Stimulated activated CD8-positive, alpha-beta memory T cell treated with anti-CD3 and anti-CD28 coated beads, Interleukin-15, amount 100 ng/mL, for 4 hours (primary cell): ENCODE data around the gene TSC22D3.
"Not testable (repeated sequence)": the region's sequence is repeated elsewhere in the genome, so short reads cannot be mapped to it uniquely, and the experiment has no call there.

Source experiments
- DNase-seq, 2 donors: peaks; one replicate each; pipeline ENCODE4 v3.0.0-alpha.2; 2020; ENCODE audit warnings: low read depth in 2 of 2

TSC22D3 gene

GRCh38 chrX:107683124-107683895 lies 92.3 kb downstream of the TSC22D3 start:
- no peak for DNase-seq

GRCh38 chrX:107682256-107682655 lies 93.3 kb downstream of the TSC22D3 start:
- DNase-seq = no peak

- no peak for DNase-seq
These were observed 96.4 kb downstream of the TSC22D3 start for GRCh38 chrX:107678957-107679740.

GRCh38 chrX:107677909-107678308 lies 97.7 kb downstream of the TSC22D3 start:
- no peak for DNase-seq

GRCh38 chrX:107677501-107677901 lies 98.1 kb downstream of the TSC22D3 start:
- DNase-seq = no peak

- DNase-seq = peak in 1 of 2 donors; percentile 22
These were observed 98.8 kb downstream of the TSC22D3 start for GRCh38 chrX:107676559-107677378.

- no peak for DNase-seq
These were observed 99.6 kb downstream of the TSC22D3 start for GRCh38 chrX:107675823-107676555.

- DNase-seq = no peak
These were observed 100.3 kb downstream of the TSC22D3 start for GRCh38 chrX:107675365-107675654.

GRCh38 chrX:107674480-107675364 lies 100.9 kb downstream of the TSC22D3 start:
- DNase-seq = no peak

GRCh38 chrX:107673933-107674479 lies 101.6 kb downstream of the TSC22D3 start:
- peak; percentile 80 to 84 for DNase-seq

- no peak for DNase-seq
These were observed 102.2 kb downstream of the TSC22D3 start for GRCh38 chrX:107673431-107673830.

GRCh38 chrX:107672955-107673378 lies 102.6 kb downstream of the TSC22D3 start:
- DNase-seq = peak; percentile 37 to 44

GRCh38 chrX:107671256-107671655 lies 104.3 kb downstream of the TSC22D3 start:
- DNase-seq = not testable (repeated sequence)

GRCh38 chrX:107669885-107670628 lies 105.5 kb downstream of the TSC22D3 start:
- DNase-seq = no peak

GRCh38 chrX:107669261-107669660 lies 106.3 kb downstream of the TSC22D3 start:
- DNase-seq = no peak

- not testable (repeated sequence) for DNase-seq
These were observed 106.9 kb downstream of the TSC22D3 start for GRCh38 chrX:107668710-107669109.

- no peak for DNase-seq
These were observed 108.2 kb downstream of the TSC22D3 start for GRCh38 chrX:107667426-107667825.

GRCh38 chrX:107666931-107667330 lies 108.7 kb downstream of the TSC22D3 start:
- DNase-seq = no peak
